Measurements from ENCODE around the gene DBF4B.

DBF4B gene

GRCh38 chr17:44787271-44787940 is 78.9 kb downstream of the DBF4B start:
- ChIA-PET CTCF (no interaction called here), POLR2A (no interaction called here)
- no peak for DNase-seq (ENCODE audit: extremely low spot score)
- TF ChIP-seq, protein P1, sequence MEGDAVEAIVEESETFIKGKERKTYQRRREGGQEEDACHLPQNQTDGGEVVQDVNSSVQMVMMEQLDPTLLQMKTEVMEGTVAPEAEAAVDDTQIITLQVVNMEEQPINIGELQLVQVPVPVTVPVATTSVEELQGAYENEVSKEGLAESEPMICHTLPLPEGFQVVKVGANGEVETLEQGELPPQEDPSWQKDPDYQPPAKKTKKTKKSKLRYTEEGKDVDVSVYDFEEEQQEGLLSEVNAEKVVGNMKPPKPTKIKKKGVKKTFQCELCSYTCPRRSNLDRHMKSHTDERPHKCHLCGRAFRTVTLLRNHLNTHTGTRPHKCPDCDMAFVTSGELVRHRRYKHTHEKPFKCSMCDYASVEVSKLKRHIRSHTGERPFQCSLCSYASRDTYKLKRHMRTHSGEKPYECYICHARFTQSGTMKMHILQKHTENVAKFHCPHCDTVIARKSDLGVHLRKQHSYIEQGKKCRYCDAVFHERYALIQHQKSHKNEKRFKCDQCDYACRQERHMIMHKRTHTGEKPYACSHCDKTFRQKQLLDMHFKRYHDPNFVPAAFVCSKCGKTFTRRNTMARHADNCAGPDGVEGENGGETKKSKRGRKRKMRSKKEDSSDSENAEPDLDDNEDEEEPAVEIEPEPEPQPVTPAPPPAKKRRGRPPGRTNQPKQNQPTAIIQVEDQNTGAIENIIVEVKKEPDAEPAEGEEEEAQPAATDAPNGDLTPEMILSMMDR (IDR thresholded peaks at IDR 0.05; ENCODE audit: control extremely low read depth, extremely low read depth, low read depth, missing control alignments), result no peak

- DNase-seq (ENCODE audit: extremely low spot score), result no peak
- TF ChIP-seq, protein P1 (IDR thresholded peaks at IDR 0.05; ENCODE audit: control extremely low read depth, extremely low read depth, low read depth, missing control alignments), result no peak
- CTCF ChIA-PET, result no interaction called here
- POLR2A ChIA-PET, result no interaction called here
Observed at GRCh38 chr17:44788139-44788538, 79.7 kb downstream of the DBF4B start.

GRCh38 chr17:44792276-44792675 is 83.8 kb downstream of the DBF4B start:
- TF ChIP-seq, protein P1 (IDR thresholded peaks at IDR 0.05; ENCODE audit: control extremely low read depth, extremely low read depth, low read depth, missing control alignments), result no peak
- POLR2A ChIA-PET, result no interaction called here
- CTCF ChIA-PET, result interaction anchor here (0.9 kb wide), 1 partner anchor 53 kb away, joined by 3 read pairs; no protein-coding TSS in a partner anchor
- no peak for DNase-seq (ENCODE audit: extremely low spot score)

DNA sequence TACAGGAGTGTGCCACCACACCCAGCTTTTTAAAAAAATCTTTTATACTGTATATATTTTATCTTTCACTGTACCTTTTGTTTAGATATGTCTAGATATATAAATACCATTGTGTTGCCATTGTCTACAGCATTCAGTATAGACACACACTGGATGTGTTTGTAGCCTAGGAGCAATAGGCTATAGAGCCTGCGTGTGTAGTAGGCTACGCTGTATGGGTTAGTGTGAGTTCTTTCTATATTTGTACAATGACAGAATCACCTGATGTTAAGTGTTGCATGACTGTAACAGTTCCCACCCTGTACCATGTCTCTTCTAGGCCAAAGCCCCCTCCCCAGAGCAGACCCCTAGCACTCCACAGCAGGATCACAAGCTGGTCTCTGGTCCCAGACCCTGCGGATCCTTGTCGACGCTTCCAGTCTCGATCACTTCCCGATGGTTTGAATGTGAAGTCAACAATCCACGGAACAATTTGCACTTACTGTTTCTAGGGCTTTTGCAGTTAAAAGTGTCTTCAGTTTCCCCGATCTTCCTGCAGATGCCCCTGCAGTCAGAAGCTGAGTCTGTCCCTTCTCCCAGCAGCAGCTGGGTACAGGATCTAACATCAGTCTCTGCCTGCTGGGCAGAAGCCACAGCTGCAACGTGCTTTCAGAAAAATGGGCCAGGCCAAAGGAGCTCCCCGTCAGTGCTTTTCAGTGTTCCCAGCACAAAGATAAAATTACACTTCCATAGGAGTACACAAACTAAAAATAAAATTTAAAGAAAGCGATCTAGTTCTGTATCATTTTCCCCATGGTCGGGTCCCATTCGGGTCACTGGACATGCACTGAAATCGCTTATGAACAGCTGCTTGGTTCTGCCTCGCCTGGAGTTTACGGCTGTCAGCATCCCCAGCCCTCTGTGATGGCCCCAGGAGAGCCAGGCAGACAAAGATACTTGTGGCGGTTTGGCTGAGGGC is 85.7 kb downstream of the DBF4B start:
- ChIA-PET POLR2A (no interaction called here), CTCF (interaction anchor here (0.7 to 5.5 kb wide), 4 partner anchors 8 to 70 kb away, joined by 3 to 26 read pairs (median 7); no protein-coding TSS in a partner anchor)
- no peak for DNase-seq (ENCODE audit: extremely low spot score)
- TF ChIP-seq, protein P1 (IDR thresholded peaks at IDR 0.05; ENCODE audit: control extremely low read depth, extremely low read depth, low read depth, missing control alignments), result no peak

DNA sequence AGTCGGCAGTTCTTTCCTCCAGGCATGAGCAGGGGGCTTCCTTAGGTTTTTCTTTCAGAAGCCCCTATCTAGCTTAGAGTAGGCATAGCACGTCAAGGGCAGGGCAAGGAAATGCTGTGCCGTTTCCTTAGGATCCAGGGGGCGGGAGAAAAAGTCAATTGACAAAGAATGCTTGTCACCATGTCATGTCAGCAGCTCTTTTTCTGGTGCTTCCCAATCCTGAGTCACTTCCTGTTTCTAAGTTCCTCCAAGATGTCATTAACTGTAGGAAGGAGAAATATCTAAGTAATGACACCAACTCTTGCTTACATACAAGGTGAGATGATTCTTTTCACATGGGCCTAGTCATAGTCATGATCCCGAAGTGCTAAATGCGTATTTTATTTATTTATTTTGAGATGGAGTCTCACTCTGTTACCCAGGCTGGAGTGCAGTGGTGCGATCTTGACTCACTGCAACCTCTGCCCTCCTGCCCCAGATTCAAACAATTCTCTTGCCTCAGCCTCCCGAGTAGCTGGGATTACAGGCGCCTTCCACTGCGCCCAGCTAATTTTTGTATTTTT is 86.5 kb downstream of the DBF4B start:
- CTCF ChIA-PET, result interaction anchor here (0.7 to 5.5 kb wide), 5 partner anchors 9 to 70 kb away, joined by 3 to 26 read pairs (median 3); no protein-coding TSS in a partner anchor
- DNase-seq (ENCODE audit: extremely low spot score), result no peak
- TF ChIP-seq, protein P1 (IDR thresholded peaks at IDR 0.05; ENCODE audit: control extremely low read depth, extremely low read depth, low read depth, missing control alignments), result no peak
- POLR2A ChIA-PET, result interaction anchor here (0.6 kb wide), 1 partner anchor 30 kb away, joined by 6 read pairs; no protein-coding TSS in a partner anchor

GRCh38 chr17:44795421-44795820 is 87.0 kb downstream of the DBF4B start:
- CTCF ChIA-PET, result interaction anchor here (1.0 to 5.5 kb wide), 3 partner anchors 13 to 16 kb away, joined by 3 to 26 read pairs (median 11); no protein-coding TSS in a partner anchor

More at GRCh38 chr17:44795421-44795820, 87.0 kb downstream of the DBF4B start:
- no peak for DNase-seq (ENCODE audit: extremely low spot score)
- POLR2A ChIA-PET, result interaction anchor here (0.6 kb wide), 1 partner anchor 30 kb away, joined by 6 read pairs; no protein-coding TSS in a partner anchor
- TF ChIP-seq, protein P1 (IDR thresholded peaks at IDR 0.05; ENCODE audit: control extremely low read depth, extremely low read depth, low read depth, missing control alignments), result no peak
